GM20000 (cell line): Measurements from ENCODE around the gene DCTN4.

Source experiments
- DNase-seq: peaks from one replicate; pipeline ENCODE4 v3.0.0; 2012; ENCODE audit warnings: low spot score
- TF ChIP-seq, protein P1 (sequence below): IDR thresholded peaks from 2 replicates; pipeline ENCODE4 v1.5.1; 2012; ENCODE audit warnings: mild to moderate bottlenecking, control low read depth; ENCODE audit errors: extremely low read depth, missing control alignments

The DCTN4 gene

DNA sequence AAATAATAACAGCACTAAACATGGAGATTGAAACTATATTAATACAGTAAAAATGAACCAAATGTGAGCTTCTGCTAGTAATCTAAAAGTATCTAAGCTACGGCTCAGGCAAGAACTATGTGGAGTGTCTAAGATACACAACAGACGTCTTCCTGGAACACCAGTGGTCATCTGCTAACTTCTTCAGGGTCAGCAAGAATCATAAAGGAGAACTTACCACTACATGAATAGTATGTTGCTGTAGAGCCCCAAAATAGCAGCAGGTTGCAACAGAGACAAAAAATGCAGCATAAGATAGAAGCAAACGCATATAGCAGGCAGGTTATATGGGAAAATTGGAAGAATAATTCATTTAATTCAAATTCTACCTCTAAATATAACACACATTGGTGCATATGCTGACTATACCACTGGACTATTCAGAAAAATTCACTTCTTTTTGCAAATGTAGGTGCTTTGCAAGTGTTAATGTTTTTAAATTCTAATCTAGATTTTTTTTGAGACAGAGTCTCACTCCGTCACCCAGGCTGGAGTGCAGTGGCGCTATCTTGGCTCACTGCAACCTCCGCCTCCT is 27.1 kb downstream of the DCTN4 start:
- TF ChIP-seq, protein P1, sequence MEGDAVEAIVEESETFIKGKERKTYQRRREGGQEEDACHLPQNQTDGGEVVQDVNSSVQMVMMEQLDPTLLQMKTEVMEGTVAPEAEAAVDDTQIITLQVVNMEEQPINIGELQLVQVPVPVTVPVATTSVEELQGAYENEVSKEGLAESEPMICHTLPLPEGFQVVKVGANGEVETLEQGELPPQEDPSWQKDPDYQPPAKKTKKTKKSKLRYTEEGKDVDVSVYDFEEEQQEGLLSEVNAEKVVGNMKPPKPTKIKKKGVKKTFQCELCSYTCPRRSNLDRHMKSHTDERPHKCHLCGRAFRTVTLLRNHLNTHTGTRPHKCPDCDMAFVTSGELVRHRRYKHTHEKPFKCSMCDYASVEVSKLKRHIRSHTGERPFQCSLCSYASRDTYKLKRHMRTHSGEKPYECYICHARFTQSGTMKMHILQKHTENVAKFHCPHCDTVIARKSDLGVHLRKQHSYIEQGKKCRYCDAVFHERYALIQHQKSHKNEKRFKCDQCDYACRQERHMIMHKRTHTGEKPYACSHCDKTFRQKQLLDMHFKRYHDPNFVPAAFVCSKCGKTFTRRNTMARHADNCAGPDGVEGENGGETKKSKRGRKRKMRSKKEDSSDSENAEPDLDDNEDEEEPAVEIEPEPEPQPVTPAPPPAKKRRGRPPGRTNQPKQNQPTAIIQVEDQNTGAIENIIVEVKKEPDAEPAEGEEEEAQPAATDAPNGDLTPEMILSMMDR, result no peak
- DNase-seq, result no peak

DNA sequence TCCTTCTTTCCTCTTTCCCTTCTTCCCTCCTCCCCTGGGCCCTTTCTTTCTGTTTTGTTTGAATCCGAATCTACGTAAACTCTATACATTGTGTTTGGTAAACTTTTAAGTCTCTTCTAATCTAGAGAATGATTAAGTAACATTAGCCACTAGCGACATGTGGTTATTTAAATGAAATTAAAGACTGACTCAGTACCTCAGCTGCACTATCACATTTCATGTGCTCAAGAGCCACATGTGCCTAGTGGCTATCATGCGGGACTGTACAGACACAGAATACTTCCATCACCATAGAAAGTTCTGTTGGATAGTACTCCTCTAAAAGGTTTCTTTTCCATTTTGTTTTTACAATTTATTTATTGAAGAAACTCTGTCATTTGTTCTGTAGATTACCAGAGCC is 29.0 kb downstream of the DCTN4 start:
- DNase-seq, result no peak
- TF ChIP-seq, protein P1, result no peak

DNA sequence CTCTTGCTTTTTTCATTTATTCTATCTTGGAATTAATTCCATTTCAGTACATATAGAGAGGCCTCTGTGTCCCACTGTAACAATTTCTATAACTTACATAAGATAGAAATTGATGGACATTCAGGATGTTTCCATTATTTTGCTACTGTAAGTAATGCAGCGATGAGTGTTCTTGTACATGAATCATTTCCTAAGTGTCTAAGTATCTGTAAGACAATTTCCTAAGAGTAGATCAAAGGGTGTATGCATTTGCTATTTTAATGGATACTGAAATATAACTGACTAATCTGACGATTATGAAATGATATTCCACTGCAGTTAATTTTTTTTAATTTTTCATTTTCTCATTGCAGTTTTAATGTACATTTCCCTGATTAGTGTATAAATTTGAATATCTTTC is 35.0 kb downstream of the DCTN4 start:
- TF ChIP-seq, protein P1, result no peak
- no peak for DNase-seq

DNA sequence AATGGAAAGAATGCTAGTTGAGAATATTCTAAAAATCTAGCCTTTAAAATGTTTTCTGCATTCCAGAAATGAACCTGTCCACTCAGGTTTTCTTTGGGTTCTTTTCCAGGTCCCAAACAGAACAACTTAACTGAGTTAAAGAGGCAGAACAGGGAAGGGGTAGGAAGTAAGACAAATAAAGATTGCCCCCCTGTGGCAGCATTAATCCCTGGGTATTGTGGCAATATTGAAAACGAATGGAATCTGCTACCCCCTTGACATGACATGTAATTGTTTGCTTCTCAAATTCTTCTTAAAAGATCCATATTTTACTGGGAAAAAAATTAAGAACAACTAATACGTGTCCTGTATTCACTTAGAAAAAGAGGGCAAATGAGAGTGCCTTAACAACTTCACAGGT is 48.7 kb downstream of the DCTN4 start:
- DNase-seq, result no peak
- TF ChIP-seq, protein P1, result no peak

DNA sequence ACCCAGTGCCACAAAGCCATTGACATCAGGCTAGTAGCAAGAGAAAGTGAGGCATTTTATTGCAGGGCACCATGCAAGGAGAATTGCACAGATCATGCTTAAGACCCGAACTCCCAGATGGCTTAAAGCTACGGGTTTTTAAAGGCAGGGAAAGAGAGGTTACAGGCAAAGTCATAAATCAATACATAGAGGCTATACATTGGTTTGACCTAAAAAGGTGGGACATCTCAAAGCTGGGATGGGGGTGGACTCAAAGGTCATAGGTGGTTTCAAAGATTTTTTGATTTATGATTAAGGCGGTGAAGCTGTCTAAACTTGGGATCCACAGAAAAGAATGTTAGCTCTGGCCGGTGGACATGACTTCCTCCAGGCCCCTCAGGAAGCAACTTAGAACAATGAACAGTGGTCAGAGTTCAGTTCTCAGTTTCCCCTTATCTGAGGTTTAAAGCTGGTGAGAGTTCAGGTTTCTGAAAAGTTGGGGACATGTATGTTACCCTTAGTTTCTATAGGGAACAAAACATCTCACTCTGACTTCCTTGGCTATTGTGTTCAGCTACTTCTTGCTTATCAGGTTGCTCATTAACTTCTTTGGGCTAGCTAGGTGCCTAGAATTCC is 51.9 kb downstream of the DCTN4 start:
- TF ChIP-seq, protein P1, result no peak
- no peak for DNase-seq

DNA sequence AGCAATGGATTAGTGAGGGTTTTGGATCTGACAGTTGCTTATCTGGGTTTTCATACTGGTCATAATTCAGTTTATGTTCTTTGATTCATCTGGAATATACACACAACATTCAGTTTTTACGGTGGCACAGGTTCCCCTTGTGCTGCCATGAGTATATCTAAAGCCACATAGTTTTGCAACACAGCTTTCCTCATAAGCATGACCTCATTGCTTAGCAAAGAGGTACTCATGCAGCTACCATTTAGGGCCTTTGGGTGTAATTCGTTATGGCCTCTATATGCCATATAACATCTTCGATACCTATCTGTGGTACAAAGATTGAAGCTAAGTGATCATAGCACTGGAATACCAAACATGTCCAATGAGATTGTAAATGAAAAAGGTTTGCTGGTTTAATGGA is 55.1 kb downstream of the DCTN4 start:
- TF ChIP-seq, protein P1, result no peak
- DNase-seq, result no peak

DNA sequence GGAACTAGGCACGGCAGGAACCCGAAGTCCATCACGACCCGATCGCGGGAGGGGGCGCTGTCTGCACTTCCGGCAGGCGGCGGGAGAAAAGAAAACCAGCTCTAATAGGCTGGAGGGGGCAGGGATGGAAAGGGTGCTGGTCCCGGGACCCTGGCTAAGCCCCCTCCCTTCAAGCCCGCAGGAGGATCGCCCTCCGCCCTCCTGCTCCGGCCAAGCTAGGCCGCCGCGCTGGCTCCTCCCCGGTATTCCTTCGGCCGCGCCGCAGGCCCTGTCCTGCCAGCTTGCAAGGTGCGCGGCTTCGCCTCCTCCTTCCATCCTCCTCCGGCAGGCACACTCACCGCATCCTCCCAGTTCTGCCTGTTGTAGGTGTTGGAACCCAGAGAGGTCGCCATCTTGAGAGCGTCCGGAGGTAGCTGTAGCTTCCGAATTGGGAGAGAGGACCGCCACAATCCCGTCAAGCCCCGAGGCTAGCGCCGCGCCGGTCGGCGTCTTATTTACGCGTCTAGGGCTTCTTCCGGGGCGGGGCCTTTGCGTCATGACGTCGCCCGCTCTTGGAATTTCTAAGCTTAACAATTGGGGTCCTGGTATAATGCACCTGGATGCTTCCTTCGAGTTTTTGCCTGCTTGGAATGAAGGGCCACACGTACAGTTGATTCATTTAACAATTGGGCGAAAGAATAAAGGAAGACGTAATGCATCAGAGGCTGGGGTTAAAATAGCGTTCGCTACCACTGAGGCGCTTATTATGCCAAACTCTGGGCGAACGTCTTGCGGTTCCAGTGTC is 58.0 kb downstream of the DCTN4 start, which contains the start of gene RBM22:
Gene RBM22 (minus strand): TSS at position 469 of the 784 bp plus-strand sequence. CDS start 77 bp downstream, at position 392.
- DNase-seq, result peak; percentile 87
- TF ChIP-seq, protein P1, result peak; percentile 42
